Measurements from ENCODE around the gene SPATA6L. TPM values are rescaled to one million over a fixed set of nuclear protein-coding genes. Genes with fewer than 3 reads are reported as not detected.
A peak's percentile ranks its signal among the peaks of the same experiment; 100 is the strongest.

Gene SPATA6L
- total and polyA plus RNA-seq, 2 experiments from 2014 or later: 1.7 to 1.9 TPM

DNA sequence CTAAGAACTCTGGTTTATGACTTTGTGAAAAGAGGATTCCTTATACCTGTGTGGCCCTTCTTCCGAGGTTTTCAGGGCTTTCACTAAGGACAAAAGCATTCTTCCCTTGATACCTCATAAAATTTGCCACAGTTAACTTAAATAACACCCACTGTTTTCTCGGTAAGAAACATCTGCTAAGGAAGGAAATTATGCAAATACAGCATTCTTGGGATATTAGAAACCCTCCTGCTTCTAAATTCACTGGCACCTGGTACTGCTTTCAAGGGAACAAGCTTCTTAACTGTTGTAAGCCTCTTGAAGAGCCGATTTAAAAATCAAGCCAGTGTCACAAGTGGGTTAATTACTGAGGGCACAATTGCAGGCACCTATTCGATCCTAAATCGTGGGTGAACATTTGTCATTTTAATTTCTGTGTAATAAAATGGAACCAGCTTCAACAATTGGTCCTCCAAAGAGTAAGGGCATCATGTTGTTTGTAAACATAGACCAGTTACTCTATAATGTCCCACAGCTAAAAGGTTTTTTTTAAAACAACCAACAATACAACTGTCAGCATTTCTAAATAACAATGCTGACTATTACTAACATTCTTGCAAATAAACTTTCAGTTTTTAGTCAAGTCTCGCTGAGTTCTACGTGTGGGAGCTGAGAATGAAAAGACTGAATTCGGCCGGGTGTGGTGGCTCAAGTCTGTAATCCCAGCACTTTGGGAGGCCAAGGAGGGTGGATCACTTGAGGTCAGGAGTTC is 48.2 kb upstream of the SPATA6L start:
- Histone ChIP-seq H4K20me1 (replicated peaks; ENCODE audit: insufficient read depth) (no peaks in the 10 kb centered on the region; the same call in 1 of the 2 replicates), H3K79me2 (replicated peaks; ENCODE audit: insufficient read depth) (no peaks in the 10 kb centered on the region), H3F3A (replicated peaks; ENCODE audit: low read depth) (no peaks in the 10 kb centered on the region), H3K9me2 (ENCODE audit: insufficient read depth) (no peaks in the 10 kb centered on the region), H3K4me1 (ENCODE audit: insufficient read depth) (no peaks in the 10 kb centered on the region), H3K4me2 (0 out of 2 replicates have a peak overlapping the region, but pooled peaks have one; percentile 52), H2AFZ (no peak overlapping the region), H3K27ac (ENCODE audit: low read depth) (peak overlapping the region; percentile 83), H3K36me3 (ENCODE audit: insufficient read depth) (peaks cover 23% of the 10 kb centered on the region), H3K4me3 (no peak overlapping the region), H3K27me3 (ENCODE audit: insufficient read depth) (no peaks in the 10 kb centered on the region)
- TF ChIP-seq EZH2phosphoT487 (IDR thresholded peaks at IDR 0.05; ENCODE audit: unreplicated experiment): no peak
- TF ChIP-seq CREB1 (CRISPR knock-in tag; IDR thresholded peaks at IDR 0.05; ENCODE audit: low read depth): no peak
- no peak for TF ChIP-seq NANOG (IDR thresholded peaks at IDR 0.05; ENCODE audit: borderline replicate concordance)
- no peaks in the 10 kb centered on the region for H3K27me3 Mint-ChIP-seq (ENCODE audit: insufficient read depth, low read depth, poor library complexity)
- DNase-seq (ENCODE audit: low spot score) (peak; percentile 21), ATAC-seq (no peak)
- H3K36me3 Mint-ChIP-seq (ENCODE audit: low read depth): peaks cover 37% of the 10 kb centered on the region
- H3K4me3 Mint-ChIP-seq: no peak overlapping the region
- no peak overlapping the region for H3K27ac Mint-ChIP-seq
- H3K9me3 Mint-ChIP-seq: peaks cover 3% of the 10 kb centered on the region; the same call in 2 of the 3 replicates
- no peaks in the 10 kb centered on the region for H3K4me1 Mint-ChIP-seq

DNA sequence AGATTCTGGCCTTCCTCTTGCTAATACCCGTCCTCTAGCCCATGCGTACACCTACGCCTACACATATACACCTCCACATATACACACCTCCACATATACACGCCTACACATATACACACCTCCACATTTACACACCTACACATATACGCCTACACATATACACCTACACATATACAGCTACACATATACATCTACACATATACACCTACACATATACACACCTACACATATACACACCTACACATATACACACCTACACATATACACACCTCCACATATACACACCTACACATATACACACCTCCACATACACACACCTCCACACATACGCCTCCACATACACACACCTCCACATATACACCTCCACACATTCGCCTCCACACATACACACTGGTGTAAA is 47.6 kb upstream of the SPATA6L start:
- Mint-ChIP-seq H3K9me3 (peaks cover 3% of the 10 kb centered on the region; the same call in 2 of the 3 replicates), H3K27me3 (ENCODE audit: insufficient read depth, low read depth, poor library complexity) (no peaks in the 10 kb centered on the region), H3K27ac (no peak overlapping the region), H3K4me1 (no peaks in the 10 kb centered on the region), H3K36me3 (ENCODE audit: low read depth) (peaks cover 34% of the 10 kb centered on the region), H3K4me3 (no peak overlapping the region)
- Histone ChIP-seq H3K27me3 (ENCODE audit: insufficient read depth) (no peaks in the 10 kb centered on the region), H3K36me3 (ENCODE audit: insufficient read depth) (peaks cover 23% of the 10 kb centered on the region), H2AFZ (no peak overlapping the region), H3K27ac (ENCODE audit: low read depth) (no peak overlapping the region), H3K79me2 (replicated peaks; ENCODE audit: insufficient read depth) (no peaks in the 10 kb centered on the region), H3K9me2 (ENCODE audit: insufficient read depth) (no peaks in the 10 kb centered on the region), H4K20me1 (replicated peaks; ENCODE audit: insufficient read depth) (no peaks in the 10 kb centered on the region), H3K4me2 (no peak overlapping the region), H3K4me1 (ENCODE audit: insufficient read depth) (no peaks in the 10 kb centered on the region), H3F3A (replicated peaks; ENCODE audit: low read depth) (no peaks in the 10 kb centered on the region), H3K4me3 (no peak overlapping the region)
- no peak for TF ChIP-seq NANOG (IDR thresholded peaks at IDR 0.05; ENCODE audit: borderline replicate concordance)
- TF ChIP-seq ZNF114 (CRISPR knock-in tag; IDR thresholded peaks at IDR 0.05): no peak
- DNase-seq (ENCODE audit: low spot score) (no peak), ATAC-seq (no peak)

DNA sequence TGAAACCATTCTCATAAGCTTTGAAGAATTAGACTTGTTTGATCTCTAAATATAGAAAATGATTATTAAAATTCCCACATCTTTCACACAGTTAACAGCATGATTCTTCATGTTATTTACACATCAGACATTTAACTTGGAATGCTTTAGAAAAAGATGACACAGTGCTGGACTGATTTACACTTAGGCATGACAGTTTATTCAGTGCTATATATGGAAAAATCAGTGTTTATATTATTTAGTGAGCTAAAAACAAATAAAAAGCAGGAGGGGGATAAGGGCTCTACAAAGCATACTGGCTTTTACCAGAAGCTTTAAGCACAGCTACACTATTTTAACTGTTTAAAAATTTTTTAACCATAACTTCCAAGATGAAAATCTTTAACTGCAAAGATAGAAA is 43.1 kb upstream of the SPATA6L start:
- Histone ChIP-seq H3K9me2 (ENCODE audit: insufficient read depth) (no peaks in the 10 kb centered on the region), H4K20me1 (replicated peaks; ENCODE audit: insufficient read depth) (no peaks in the 10 kb centered on the region), H3K79me2 (replicated peaks; ENCODE audit: insufficient read depth) (no peaks in the 10 kb centered on the region), H3F3A (replicated peaks; ENCODE audit: low read depth) (no peaks in the 10 kb centered on the region), H2AFZ (no peak overlapping the region), H3K4me2 (no peak overlapping the region), H3K36me3 (ENCODE audit: insufficient read depth) (peaks cover 9% of the 10 kb centered on the region; the same call in 1 of the 2 replicates), H3K27me3 (ENCODE audit: insufficient read depth) (no peaks in the 10 kb centered on the region), H3K4me3 (no peak overlapping the region), H3K27ac (ENCODE audit: low read depth) (no peak overlapping the region), H3K4me1 (ENCODE audit: insufficient read depth) (no peaks in the 10 kb centered on the region)
- H3K36me3 Mint-ChIP-seq (ENCODE audit: low read depth): peaks cover 14% of the 10 kb centered on the region
- no peak overlapping the region for H3K27ac Mint-ChIP-seq
- DNase-seq (ENCODE audit: low spot score): no peak
- H3K4me3 Mint-ChIP-seq: no peak overlapping the region
- H3K27me3 Mint-ChIP-seq (ENCODE audit: insufficient read depth, low read depth, poor library complexity): no peaks in the 10 kb centered on the region
- no peaks in the 10 kb centered on the region for H3K4me1 Mint-ChIP-seq
- peaks cover 3% of the 10 kb centered on the region; the same call in 2 of the 3 replicates for H3K9me3 Mint-ChIP-seq
- ATAC-seq: no peak
- no peak for TF ChIP-seq STAT1 (IDR thresholded peaks at IDR 0.05; ENCODE audit: unreplicated experiment)
- no peak for TF ChIP-seq CREB1 (CRISPR knock-in tag; IDR thresholded peaks at IDR 0.05; ENCODE audit: low read depth)
- TF ChIP-seq ZNF114 (CRISPR knock-in tag; IDR thresholded peaks at IDR 0.05): no peak
- no peak for TF ChIP-seq ZNF331 (CRISPR knock-in tag; IDR thresholded peaks at IDR 0.05; ENCODE audit: low read depth)
- TF ChIP-seq, protein P1, sequence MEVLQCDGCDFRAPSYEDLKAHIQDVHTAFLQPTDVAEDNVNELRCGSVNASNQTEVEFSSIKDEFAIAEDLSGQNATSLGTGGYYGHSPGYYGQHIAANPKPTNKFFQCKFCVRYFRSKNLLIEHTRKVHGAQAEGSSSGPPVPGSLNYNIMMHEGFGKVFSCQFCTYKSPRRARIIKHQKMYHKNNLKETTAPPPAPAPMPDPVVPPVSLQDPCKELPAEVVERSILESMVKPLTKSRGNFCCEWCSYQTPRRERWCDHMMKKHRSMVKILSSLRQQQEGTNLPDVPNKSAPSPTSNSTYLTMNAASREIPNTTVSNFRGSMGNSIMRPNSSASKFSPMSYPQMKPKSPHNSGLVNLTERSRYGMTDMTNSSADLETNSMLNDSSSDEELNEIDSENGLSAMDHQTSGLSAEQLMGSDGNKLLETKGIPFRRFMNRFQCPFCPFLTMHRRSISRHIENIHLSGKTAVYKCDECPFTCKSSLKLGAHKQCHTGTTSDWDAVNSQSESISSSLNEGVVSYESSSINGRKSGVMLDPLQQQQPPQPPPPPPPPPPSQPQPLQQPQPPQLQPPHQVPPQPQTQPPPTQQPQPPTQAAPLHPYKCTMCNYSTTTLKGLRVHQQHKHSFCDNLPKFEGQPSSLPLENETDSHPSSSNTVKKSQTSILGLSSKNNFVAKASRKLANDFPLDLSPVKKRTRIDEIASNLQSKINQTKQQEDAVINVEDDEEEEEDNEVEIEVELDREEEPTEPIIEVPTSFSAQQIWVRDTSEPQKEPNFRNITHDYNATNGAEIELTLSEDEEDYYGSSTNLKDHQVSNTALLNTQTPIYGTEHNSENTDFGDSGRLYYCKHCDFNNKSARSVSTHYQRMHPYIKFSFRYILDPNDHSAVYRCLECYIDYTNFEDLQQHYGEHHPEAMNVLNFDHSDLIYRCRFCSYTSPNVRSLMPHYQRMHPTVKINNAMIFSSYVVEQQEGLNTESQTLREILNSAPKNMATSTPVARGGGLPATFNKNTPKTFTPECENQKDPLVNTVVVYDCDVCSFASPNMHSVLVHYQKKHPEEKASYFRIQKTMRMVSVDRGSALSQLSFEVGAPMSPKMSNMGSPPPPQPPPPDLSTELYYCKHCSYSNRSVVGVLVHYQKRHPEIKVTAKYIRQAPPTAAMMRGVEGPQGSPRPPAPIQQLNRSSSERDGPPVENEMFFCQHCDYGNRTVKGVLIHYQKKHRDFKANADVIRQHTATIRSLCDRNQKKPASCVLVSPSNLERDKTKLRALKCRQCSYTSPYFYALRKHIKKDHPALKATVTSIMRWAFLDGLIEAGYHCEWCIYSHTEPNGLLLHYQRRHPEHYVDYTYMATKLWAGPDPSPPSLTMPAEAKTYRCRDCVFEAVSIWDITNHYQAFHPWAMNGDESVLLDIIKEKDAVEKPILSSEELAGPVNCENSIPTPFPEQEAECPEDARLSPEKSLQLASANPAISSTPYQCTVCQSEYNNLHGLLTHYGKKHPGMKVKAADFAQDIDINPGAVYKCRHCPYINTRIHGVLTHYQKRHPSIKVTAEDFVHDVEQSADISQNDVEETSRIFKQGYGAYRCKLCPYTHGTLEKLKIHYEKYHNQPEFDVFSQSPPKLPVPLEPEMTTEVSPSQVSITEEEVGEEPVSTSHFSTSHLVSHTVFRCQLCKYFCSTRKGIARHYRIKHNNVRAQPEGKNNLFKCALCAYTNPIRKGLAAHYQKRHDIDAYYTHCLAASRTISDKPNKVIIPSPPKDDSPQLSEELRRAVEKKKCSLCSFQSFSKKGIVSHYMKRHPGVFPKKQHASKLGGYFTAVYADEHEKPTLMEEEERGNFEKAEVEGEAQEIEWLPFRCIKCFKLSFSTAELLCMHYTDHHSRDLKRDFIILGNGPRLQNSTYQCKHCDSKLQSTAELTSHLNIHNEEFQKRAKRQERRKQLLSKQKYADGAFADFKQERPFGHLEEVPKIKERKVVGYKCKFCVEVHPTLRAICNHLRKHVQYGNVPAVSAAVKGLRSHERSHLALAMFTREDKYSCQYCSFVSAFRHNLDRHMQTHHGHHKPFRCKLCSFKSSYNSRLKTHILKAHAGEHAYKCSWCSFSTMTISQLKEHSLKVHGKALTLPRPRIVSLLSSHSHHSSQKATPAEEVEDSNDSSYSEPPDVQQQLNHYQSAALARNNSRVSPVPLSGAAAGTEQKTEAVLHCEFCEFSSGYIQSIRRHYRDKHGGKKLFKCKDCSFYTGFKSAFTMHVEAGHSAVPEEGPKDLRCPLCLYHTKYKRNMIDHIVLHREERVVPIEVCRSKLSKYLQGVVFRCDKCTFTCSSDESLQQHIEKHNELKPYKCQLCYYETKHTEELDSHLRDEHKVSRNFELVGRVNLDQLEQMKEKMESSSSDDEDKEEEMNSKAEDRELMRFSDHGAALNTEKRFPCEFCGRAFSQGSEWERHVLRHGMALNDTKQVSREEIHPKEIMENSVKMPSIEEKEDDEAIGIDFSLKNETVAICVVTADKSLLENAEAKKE (CRISPR knock-in tag; IDR thresholded peaks at IDR 0.05): no peak
- TF ChIP-seq EZH2phosphoT487 (IDR thresholded peaks at IDR 0.05; ENCODE audit: unreplicated experiment): no peak
- TF ChIP-seq, protein P2, sequence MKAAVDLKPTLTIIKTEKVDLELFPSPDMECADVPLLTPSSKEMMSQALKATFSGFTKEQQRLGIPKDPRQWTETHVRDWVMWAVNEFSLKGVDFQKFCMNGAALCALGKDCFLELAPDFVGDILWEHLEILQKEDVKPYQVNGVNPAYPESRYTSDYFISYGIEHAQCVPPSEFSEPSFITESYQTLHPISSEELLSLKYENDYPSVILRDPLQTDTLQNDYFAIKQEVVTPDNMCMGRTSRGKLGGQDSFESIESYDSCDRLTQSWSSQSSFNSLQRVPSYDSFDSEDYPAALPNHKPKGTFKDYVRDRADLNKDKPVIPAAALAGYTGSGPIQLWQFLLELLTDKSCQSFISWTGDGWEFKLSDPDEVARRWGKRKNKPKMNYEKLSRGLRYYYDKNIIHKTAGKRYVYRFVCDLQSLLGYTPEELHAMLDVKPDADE (IDR thresholded peaks at IDR 0.05): no peak
